IMR-90 (cell line): ENCODE results near the gene TMEM121B. TPM values are rescaled to one million over a fixed set of nuclear protein-coding genes. Genes with fewer than 3 reads are reported as not detected.

Source experiments
- ATAC-seq: fragments of 200-7000 bp; cut with Tn5 transposase; 2 replicates; pipeline ENCODE4 v1.9.1; 2020; ENCODE audit warnings: low read depth, mild to moderate bottlenecking, moderate library complexity
- BruUV-seq: library from RNA; stranded (reverse); fragments of 400-500 nt; replicated peaks from 2 replicates; lab custom pipeline; 2021; lab: Mats Ljungman, UMichigan
- CTCF ChIA-PET: fragments of 300-600 bp; formaldehyde crosslinking; extraction: SDS; loops from one replicate; lab custom pipeline; 2021; ENCODE audit warnings: antibody characterized with exemption; lab: Yijun Ruan, JAX
- POLR2A ChIA-PET: fragments of 300-600 bp; sonication (Branson Sonifier 250); formaldehyde crosslinking; loops from one replicate; lab custom pipeline; 2022; ENCODE audit warnings: antibody characterized with exemption; ENCODE audit not compliant: unreplicated experiment; lab: Charles Lee
- DNase-seq: peaks from one replicate; pipeline ENCODE4 v3.0.0; 2013
- H2AFZ ChIP-seq: replicated peaks from 2 replicates; pipeline ENCODE3; 2013; ENCODE audit warnings: low read length, mild to moderate bottlenecking; ENCODE audit not compliant: poor library complexity
- H2AK5ac ChIP-seq: 2 replicates; pipeline ENCODE4 v1.6.1; 2013; ENCODE audit warnings: low read depth, low read length, inconsistent platforms
- H2AK9ac ChIP-seq: replicated peaks from 2 replicates; pipeline ENCODE3; 2013; ENCODE audit warnings: mild to moderate bottlenecking, low read depth, low read length, moderate library complexity; ENCODE audit not compliant: poor library complexity
- H2BK120ac ChIP-seq: 2 replicates; pipeline ENCODE4 v1.6.1; 2013; ENCODE audit warnings: low read depth, low read length, inconsistent platforms
- H2BK15ac ChIP-seq: 3 replicates; pipeline ENCODE4 v1.6.1; 2013; ENCODE audit warnings: low read depth, low read length, inconsistent platforms
- H2BK20ac ChIP-seq: 2 replicates; pipeline ENCODE4 v1.6.1; 2013; ENCODE audit warnings: low read depth, mild to moderate bottlenecking, inconsistent platforms, low read length, moderate library complexity
- H2BK5ac ChIP-seq: 2 replicates; pipeline ENCODE4 v1.6.1; 2013; ENCODE audit warnings: mild to moderate bottlenecking, low read depth, low read length, inconsistent platforms; ENCODE audit not compliant: poor library complexity, severe bottlenecking
- H3K14ac ChIP-seq: replicated peaks from 2 replicates; pipeline ENCODE4 v1.6.1; 2013; ENCODE audit warnings: low read depth, low read length, inconsistent platforms
- H3K18ac ChIP-seq: 2 replicates; pipeline ENCODE4 v1.6.1; 2013; ENCODE audit warnings: low read depth, low read length, control low read depth
- H3K23ac ChIP-seq: 2 replicates; pipeline ENCODE4 v1.6.1; 2013; ENCODE audit warnings: low read depth, low read length, inconsistent platforms
- H3K27ac ChIP-seq: 2 replicates; pipeline ENCODE4 v1.5.1; 2013; ENCODE audit warnings: mild to moderate bottlenecking, control low read depth, low read length; ENCODE audit not compliant: insufficient read depth
- H3K27me3 ChIP-seq: 2 replicates; pipeline ENCODE4 v1.6.1; 2013; ENCODE audit warnings: low read length; ENCODE audit not compliant: control insufficient read depth, insufficient read depth
- H3K36me3 ChIP-seq: 2 replicates; pipeline ENCODE4 v1.6.1; 2013; ENCODE audit warnings: low read length, mixed read lengths; ENCODE audit not compliant: control insufficient read depth, insufficient read depth
- H3K4ac ChIP-seq: 2 replicates; pipeline ENCODE4 v1.6.1; 2013; ENCODE audit warnings: low read depth, low read length, inconsistent platforms
- H3K4me1 ChIP-seq: 2 replicates; pipeline ENCODE4 v1.6.1; 2013; ENCODE audit warnings: low read length, mixed read lengths; ENCODE audit not compliant: control insufficient read depth, insufficient read depth
- H3K4me2 ChIP-seq: 2 replicates; pipeline ENCODE4 v1.6.1; 2013; ENCODE audit warnings: low read depth, mild to moderate bottlenecking, control low read depth, low read length, moderate library complexity
- H3K4me3 ChIP-seq: 2 replicates; pipeline ENCODE4 v1.5.1; 2013; ENCODE audit warnings: low read depth, mild to moderate bottlenecking, control low read depth, low read length, moderate library complexity; ENCODE audit not compliant: insufficient read depth
- H3K56ac ChIP-seq: 2 replicates; pipeline ENCODE4 v1.6.1; 2013; ENCODE audit warnings: low read length, inconsistent platforms; ENCODE audit not compliant: insufficient read depth; ENCODE audit errors: extremely low read depth
- H3K79me1 ChIP-seq, 2 experiments: 2 replicates each; pipeline ENCODE4 v1.6.1; 2013; ENCODE audit warnings: low read length in 2 of 2, inconsistent platforms in 1 of 2, low read depth in 1 of 2
- H3K9ac ChIP-seq: 2 replicates; pipeline ENCODE4 v1.6.1; 2013; ENCODE audit warnings: low read depth, low read length, control low read depth
- H3K9me1 ChIP-seq: 2 replicates; pipeline ENCODE4 v1.6.1; 2013; ENCODE audit warnings: low read length, inconsistent platforms; ENCODE audit not compliant: insufficient read depth
- H3K9me3 ChIP-seq: 2 replicates; pipeline ENCODE4 v1.6.1; 2013; ENCODE audit warnings: low read length; ENCODE audit not compliant: control insufficient read depth, insufficient read depth
- H4K20me1 ChIP-seq: 2 replicates; pipeline ENCODE4 v1.6.1; 2013; ENCODE audit warnings: low read length, inconsistent platforms; ENCODE audit not compliant: insufficient read depth
- H4K5ac ChIP-seq: 2 replicates; pipeline ENCODE4 v1.6.1; 2013; ENCODE audit warnings: mild to moderate bottlenecking, low read depth, low read length, control low read depth
- H4K8ac ChIP-seq, 2 experiments: 2 replicates each; pipeline ENCODE4 v1.6.1; 2013; ENCODE audit warnings: low read depth in 2 of 2, low read length in 2 of 2, control low read depth in 1 of 2, inconsistent platforms in 1 of 2
- H4K91ac ChIP-seq: 2 replicates; pipeline ENCODE4 v1.6.1; 2013; ENCODE audit warnings: low read depth, low read length, inconsistent platforms; ENCODE audit not compliant: insufficient read depth
- BHLHE40 ChIP-seq: fragments of 150-350 bp; IDR thresholded peaks from 2 replicates; pipeline ENCODE4 v1.6.1; 2016; ENCODE audit warnings: mild to moderate bottlenecking, low read depth, low read length
- CEBPB ChIP-seq: IDR thresholded peaks from 2 replicates; pipeline ENCODE4 v1.6.1; 2012; ENCODE audit warnings: low read depth, low read length, improper control_type of control experiment
- CHD1 ChIP-seq: IDR thresholded peaks from 2 replicates; pipeline ENCODE4 v1.6.1; 2012; ENCODE audit warnings: low read depth, low read length, improper control_type of control experiment
- CTCF ChIP-seq: conservative IDR thresholded peaks from 2 replicates; pipeline ENCODE4 v1.5.1; 2012; ENCODE audit warnings: mild to moderate bottlenecking, low read depth, low read length, improper control_type of control experiment
- ELK1 ChIP-seq: fragments of 150-350 bp; IDR thresholded peaks from 2 replicates; pipeline ENCODE4 v1.6.1; 2016; ENCODE audit warnings: low read depth, mild to moderate bottlenecking, low read length, moderate library complexity, borderline replicate concordance
- FOS ChIP-seq: fragments of 150-350 bp; IDR thresholded peaks from 2 replicates; pipeline ENCODE4 v1.6.1; 2016; ENCODE audit warnings: low read depth, low read length
- MAFK ChIP-seq: IDR thresholded peaks from 2 replicates; pipeline ENCODE4 v1.6.1; 2012; ENCODE audit warnings: low read depth, low read length, improper control_type of control experiment
- MAZ ChIP-seq: IDR thresholded peaks from 2 replicates; pipeline ENCODE4 v1.6.1; 2012; ENCODE audit warnings: low read depth, mild to moderate bottlenecking, low read length, improper control_type of control experiment, moderate library complexity, borderline replicate concordance
- MXI1 ChIP-seq: IDR thresholded peaks from 2 replicates; pipeline ENCODE4 v1.6.1; 2012; ENCODE audit warnings: low read depth, mild to moderate bottlenecking, low read length, moderate library complexity, borderline replicate concordance
- NFE2L2 ChIP-seq: fragments of 150-350 bp; IDR thresholded peaks from 2 replicates; pipeline ENCODE4 v1.6.1; 2016; ENCODE audit warnings: low read depth, mild to moderate bottlenecking, low read length
- POLR2A ChIP-seq: IDR thresholded peaks from 2 replicates; pipeline ENCODE4 v1.6.1; 2012; ENCODE audit warnings: mild to moderate bottlenecking, low read depth, low read length
- RAD21 ChIP-seq: IDR thresholded peaks from 2 replicates; pipeline ENCODE4 v1.6.1; 2012; ENCODE audit warnings: low read length, improper control_type of control experiment
- RCOR1 ChIP-seq: IDR thresholded peaks from 2 replicates; pipeline ENCODE4 v1.6.1; 2012; ENCODE audit warnings: mild to moderate bottlenecking, low read length, improper control_type of control experiment; ENCODE audit not compliant: insufficient replicate concordance
- RFX5 ChIP-seq: IDR thresholded peaks from 2 replicates; pipeline ENCODE4 v1.8.0; 2012; ENCODE audit warnings: low read depth, mild to moderate bottlenecking, low read length, moderate library complexity
- SMC3 ChIP-seq: fragments of 150-350 bp; IDR thresholded peaks from 2 replicates; pipeline ENCODE4 v1.6.1; 2016; ENCODE audit warnings: low read depth, mild to moderate bottlenecking, antibody characterized with exemption, low read length, moderate library complexity
- USF2 ChIP-seq: fragments of 150-350 bp; IDR thresholded peaks from 2 replicates; pipeline ENCODE4 v1.6.1; 2017; ENCODE audit warnings: mild to moderate bottlenecking, antibody characterized with exemption, low read length, low read depth
- WGBS, 2 experiments: methylation state at CpG; one replicate each; pipeline versions ENCODE4 v1.1.5 to v1.1.7; 2013; ENCODE audit warnings: missing lambda C conversion rate in 2 of 2; ENCODE audit not compliant: insufficient read length in 1 of 2; ENCODE audit errors: extremely low coverage in 2 of 2; 5-methylcytosine and 5-hydroxymethylcytosine counted together
- dilution Hi-C: fragments of 300-500 bp; cut with HindIII; formaldehyde crosslinking; loops from one replicate; pipeline ENCODE4 v1.14.3; 2018; ENCODE audit warnings: low sequenced_read_pairs; ENCODE audit not compliant: unreplicated experiment
- in situ Hi-C: fragments of 300-500 bp; cut with MboI; formaldehyde crosslinking; loops from 3 replicates; pipeline ENCODE4 v1.14.3; 2019; ENCODE audit warnings: low sequenced_read_pairs, inconsistent platforms, mixed read lengths
- intact Hi-C: fragments of 100-400 bp; cut with micrococcal nuclease; formaldehyde crosslinking; loops from 2 replicates; pipeline ENCODE4 v1.10.0; 2022
- polyA plus RNA-seq, 3 experiments: library from polyadenylated mRNA; depleted of rRNA; stranded (reverse); fragments of >200 nt; gene quantifications; 2 replicates each; pipeline ENCODE4 v1.2.3, GENCODE V29; 2012; ENCODE audit warnings: low replicate concordance in 1 of 3
- total RNA-seq: library from RNA; depleted of rRNA; stranded (reverse); fragments of >200 nt; gene quantifications from 2 replicates; pipeline ENCODE4 v1.2.3, GENCODE V29; 2012

TMEM121B gene
- total and polyA plus RNA-seq, 2 of the 4 experiments (the other 2 are of a cell fraction) = under 0.01 to 0.29 TPM

- ChIA-PET CTCF (no interaction called here), POLR2A (no interaction called here)
- Histone ChIP-seq H4K8ac (no peak overlapping the region), H2BK15ac (no peak overlapping the region), H2BK20ac (no peak overlapping the region), H3K18ac (no peak overlapping the region), H3K23ac (no peak overlapping the region), H3K4me1 (no peaks in the 10 kb centered on the region), H3K79me1 (peaks cover 4 to 9% of the 10 kb centered on the region in 2 experiments; a peak in 3 of 4 replicates), H2AFZ (no peak overlapping the region), H2BK120ac (no peak overlapping the region), H3K9me3 (no peaks in the 10 kb centered on the region), H3K9ac (no peak overlapping the region), H3K27ac (no peak overlapping the region), H3K9me1 (0 out of 2 replicates have a peak, but pooled peaks cover 5% of the 10 kb centered on the region), H2BK5ac (no peak overlapping the region), H3K4ac (no peak overlapping the region), H3K36me3 (peaks cover 36% of the 10 kb centered on the region), H4K20me1 (peaks cover 6% of the 10 kb centered on the region; the same call in 1 of the 2 replicates), H4K5ac (no peak overlapping the region), H3K14ac (no peak overlapping the region), H4K91ac (no peak overlapping the region), H2AK5ac (no peak overlapping the region), H3K4me2 (no peak overlapping the region), H3K56ac (no peak overlapping the region), H3K4me3 (no peak overlapping the region), H2AK9ac (no peak overlapping the region), H3K27me3 (no peaks in the 10 kb centered on the region)
- 83% methylated on average over 1 of the region's 9 CpGs; no CpG with 5 or more reads in 1 of the 2 experiments for WGBS, 2 experiments
- in situ Hi-C loops (no loop called here), dilution Hi-C loops (no loop called here), intact Hi-C loops (no loop called here)
- TF ChIP-seq POLR2A (no peak), ELK1 (no peak), CHD1 (no peak), MAFK (no peak), CEBPB (no peak), CTCF (no peak), MAZ (no peak), RCOR1 (no peak), MXI1 (no peak), BHLHE40 (no peak), NFE2L2 (no peak), SMC3 (no peak), RFX5 (no peak), USF2 (no peak), FOS (no peak), RAD21 (no peak)
- BruUV-seq = no TSS peak
- ATAC-seq (no peak), DNase-seq (no peak)
These were observed 21.9 kb upstream of the TMEM121B start for GRCh38 chr22:17143101-17143500.
